ENCODE results near the gene ATP5F1D. TPM values are rescaled to one million over a fixed set of nuclear protein-coding genes. Genes with fewer than 3 reads are reported as not detected.

ATP5F1D gene
- total RNA-seq, 8 experiments from 2014 or later = 72.1 to 359 (median 83.5) TPM

DNA sequence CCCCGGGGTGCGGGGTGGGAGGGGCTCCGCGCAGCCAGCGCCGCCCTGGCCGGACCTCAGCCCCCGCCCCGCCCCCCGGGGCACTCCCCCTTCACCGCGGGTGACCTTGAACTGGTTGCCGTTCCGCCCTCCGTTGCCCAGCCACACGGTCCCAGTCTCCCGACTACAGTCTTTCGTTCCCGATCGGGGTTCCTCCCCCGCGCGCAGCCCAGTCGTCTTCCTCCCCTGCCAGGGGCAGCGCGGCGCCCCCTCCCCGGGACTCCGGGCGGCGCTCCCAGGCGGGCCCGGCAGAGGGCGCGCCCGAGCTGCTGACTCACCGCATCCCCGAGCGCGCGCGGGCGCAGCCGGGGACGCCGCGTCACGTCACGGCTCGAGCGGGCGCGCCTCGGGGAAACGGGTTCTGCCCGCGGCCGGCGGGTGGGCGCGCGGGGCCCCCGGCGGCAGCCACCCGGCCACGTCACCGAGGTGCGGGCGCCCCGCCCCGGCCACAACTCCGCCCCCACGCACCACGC is 7.3 kb downstream of the ATP5F1D start:
- WGBS, 10 experiments = no CpG with 5 or more reads among the region's 74 CpGs
- ATAC-seq (replicated peaks in 6 of 8) = peak; percentile 1 to 21 (median 6)
- Histone ChIP-seq H3K27ac (peak overlapping the region; percentile 98), H3K4me3 (peak overlapping the region; percentile 56 to 93 (median 65)), H3K4me1 (replicated peaks in 1 of 2) (peaks cover 30 to 49% of the 10 kb centered on the region in 2 donors)
- in situ Hi-C loops (cut with MboI; ENCODE audit: low pct_unique_long_range_greater_than_20kb in 2 of 9, low sequenced_read_pairs in 9 of 9, unreplicated experiment in 9 of 9) = no loop called here

DNA sequence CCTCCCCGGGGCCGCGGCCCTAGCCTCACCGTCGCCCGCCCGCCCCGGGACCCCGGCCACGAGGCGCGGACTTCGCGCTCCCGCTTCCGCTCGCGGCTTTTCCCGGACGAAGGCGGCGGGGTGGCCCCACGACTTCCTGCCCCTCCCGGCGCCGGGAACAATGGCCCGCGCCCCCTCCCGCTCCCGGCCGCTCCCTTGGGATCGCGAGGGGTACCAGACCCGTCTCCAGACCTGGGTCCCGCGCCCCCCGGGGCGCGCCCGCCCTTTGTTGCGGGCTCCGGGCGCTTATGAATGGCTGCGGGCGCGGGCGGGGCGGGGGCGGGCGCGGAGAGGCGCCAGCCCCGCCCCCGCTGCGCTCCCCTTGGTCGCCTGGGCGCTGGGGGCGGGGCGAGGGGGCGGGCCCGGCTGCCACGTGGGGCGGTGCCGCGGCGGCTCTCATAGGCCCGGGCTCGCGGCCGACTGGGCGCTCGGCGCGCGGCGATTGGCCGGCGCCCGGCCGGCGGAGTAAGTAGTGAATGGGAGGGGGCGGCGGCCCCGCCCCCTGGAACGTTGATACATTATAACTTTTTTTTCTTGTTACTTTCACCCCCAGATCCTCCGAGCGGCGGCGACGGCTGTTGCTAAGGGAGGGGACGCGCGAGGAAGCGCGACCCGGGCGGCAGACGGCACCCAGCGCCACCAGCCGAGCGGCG is 7.9 kb downstream of the ATP5F1D start:
- WGBS, 10 experiments = 1% methylated on average over 14 of the region's 102 CpGs; no CpG with 5 or more reads in 9 of the 10 experiments
- ATAC-seq (replicated peaks in 6 of 8) = peak; percentile 1 to 47 (median 30)
- in situ Hi-C loops (cut with MboI; ENCODE audit: low pct_unique_long_range_greater_than_20kb in 2 of 9, low sequenced_read_pairs in 9 of 9, unreplicated experiment in 9 of 9) = no loop called here
- Histone ChIP-seq H3K4me1 (replicated peaks in 1 of 2) (peaks cover 27 to 44% of the 10 kb centered on the region in 2 donors), H3K27ac (peak overlapping the region; percentile 98 to 99), H3K4me3 (peak overlapping the region; percentile 56 to 93 (median 65))

DNA sequence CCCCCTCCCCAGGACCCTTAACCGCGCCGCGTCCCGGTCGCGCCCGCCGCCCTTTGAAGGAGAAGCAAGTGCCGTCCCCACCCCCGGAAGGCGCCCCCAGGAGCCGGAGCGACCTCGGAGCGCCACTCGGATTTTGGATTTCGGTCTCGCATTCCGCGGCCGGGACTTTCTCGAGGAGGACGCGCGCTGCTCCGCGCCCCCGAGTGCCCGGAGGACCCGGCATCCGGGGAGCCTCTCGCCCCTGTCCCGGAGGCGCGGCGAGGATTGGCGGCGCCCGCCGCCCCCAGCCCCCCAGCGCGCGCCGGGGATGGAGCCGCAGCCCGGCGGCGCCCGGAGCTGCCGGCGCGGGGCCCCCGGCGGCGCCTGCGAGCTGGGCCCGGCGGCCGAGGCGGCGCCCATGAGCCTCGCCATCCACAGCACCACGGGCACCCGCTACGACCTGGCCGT is 8.5 kb downstream of the ATP5F1D start:
- no peak for ATAC-seq (replicated peaks in 6 of 8)
- WGBS, 10 experiments = 0% methylated on average over 1 of the region's 67 CpGs; no CpG with 5 or more reads in 9 of the 10 experiments
- Histone ChIP-seq H3K4me3 (peak overlapping the region; percentile 56 to 93 (median 65)), H3K4me1 (replicated peaks in 1 of 2) (peaks cover 21 to 38% of the 10 kb centered on the region in 2 donors), H3K27ac (peak overlapping the region; percentile 98 to 99)
- in situ Hi-C loops (cut with MboI; ENCODE audit: low pct_unique_long_range_greater_than_20kb in 2 of 9, low sequenced_read_pairs in 9 of 9, unreplicated experiment in 9 of 9) = no loop called here

DNA sequence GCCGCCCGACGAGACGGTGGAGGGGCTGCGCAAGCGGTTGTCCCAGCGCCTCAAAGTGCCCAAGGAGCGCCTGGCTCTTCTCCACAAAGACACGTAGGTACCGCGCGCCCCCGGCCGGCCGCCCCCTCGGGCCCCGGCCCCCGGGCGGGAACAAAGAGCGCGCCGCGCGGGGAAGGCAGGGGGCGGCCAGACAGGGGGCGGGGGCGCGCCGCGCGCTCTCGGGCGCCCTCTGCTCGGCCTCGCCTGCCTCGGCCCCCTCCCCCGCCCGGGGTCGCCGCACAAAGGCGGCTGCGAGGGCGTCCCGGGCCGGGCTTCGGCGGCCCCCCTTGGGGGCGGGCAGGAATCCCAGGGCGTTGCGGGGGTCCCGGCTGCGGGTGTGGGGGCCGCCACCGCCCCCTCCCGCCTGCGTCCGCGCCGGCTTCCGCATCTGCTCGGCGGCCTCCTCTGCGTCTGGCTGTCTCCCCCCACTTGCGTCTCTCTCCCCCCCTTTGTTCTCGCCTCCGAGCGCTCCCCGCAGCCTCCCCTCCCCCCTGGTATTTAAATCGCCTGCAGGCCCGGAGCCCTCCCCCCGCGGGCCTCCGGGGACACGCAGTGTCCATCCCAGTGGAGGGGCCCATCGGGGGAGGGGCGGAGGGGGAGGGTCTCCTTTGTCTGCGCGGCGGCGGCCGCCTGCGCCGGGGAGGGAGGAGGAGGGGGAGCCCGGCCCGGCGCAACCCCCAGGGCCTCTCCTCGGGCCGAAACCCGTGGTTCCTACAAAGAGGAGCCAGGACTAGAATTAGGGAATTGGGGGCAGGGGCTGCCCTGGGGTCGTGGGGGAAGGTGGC is 9.1 kb downstream of the ATP5F1D start:
- 0% methylated on average over 2 of the region's 90 CpGs; no CpG with 5 or more reads in 9 of the 10 experiments for WGBS, 10 experiments
- H3K27ac ChIP-seq = peak overlapping the region; percentile 98 to 99
- peak overlapping the region; percentile 56 to 93 (median 65) for H3K4me3 ChIP-seq
- ATAC-seq (replicated peaks in 6 of 8) = peak in 5 of 8 experiments; percentile 5 to 34 (median 28)
- peaks cover 20 to 32% of the 10 kb centered on the region in 2 donors for H3K4me1 ChIP-seq (replicated peaks in 1 of 2)
- in situ Hi-C loops (cut with MboI; ENCODE audit: low pct_unique_long_range_greater_than_20kb in 2 of 9, low sequenced_read_pairs in 9 of 9, unreplicated experiment in 9 of 9) = no loop called here

DNA sequence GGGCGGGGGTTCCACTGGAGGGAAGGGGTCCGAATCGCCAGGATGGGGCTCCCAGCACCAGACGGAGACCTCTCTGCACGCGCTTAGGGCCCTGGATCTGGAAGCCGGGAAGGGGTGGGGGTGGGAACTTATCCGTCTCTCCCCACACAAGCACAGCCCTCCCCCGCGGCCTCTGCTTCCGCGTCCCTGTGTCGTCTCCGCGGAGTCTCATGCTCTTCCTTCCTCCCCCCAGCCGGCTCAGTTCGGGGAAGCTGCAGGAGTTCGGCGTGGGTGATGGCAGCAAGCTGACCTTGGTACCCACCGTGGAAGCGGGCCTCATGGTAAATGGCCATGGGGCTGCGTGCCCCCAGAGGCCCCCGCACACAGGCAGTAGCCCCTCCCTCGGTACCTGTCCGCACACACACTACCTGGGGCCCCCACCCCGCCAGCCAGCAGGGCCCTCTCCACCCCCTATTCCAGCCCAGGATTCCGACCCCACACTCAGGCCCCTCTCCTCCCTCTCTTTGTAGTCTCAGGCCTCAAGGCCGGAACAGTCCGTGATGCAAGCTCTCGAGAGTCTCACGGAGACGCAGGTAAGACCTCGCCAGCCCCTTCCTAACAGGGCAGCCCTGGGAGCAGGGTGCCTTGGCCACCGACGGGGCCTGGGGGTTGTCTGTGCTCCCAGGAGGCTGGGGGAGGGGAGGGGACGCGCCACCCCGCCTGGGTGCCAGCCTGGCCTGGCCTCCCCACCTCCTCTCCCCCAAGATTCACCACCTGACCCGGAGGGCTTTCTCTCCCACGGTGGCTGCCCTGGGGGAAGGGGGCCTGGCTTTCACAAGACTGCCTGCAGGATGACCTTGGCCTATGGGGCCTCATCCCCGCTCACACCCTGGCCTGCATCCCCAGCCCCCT is 10.0 kb downstream of the ATP5F1D start:
- in situ Hi-C loops (cut with MboI; ENCODE audit: low pct_unique_long_range_greater_than_20kb in 2 of 9, low sequenced_read_pairs in 9 of 9, unreplicated experiment in 9 of 9) = no loop called here
- Histone ChIP-seq H3K27ac (peak overlapping the region; percentile 98 to 99), H3K4me3 (peak overlapping the region; percentile 56 to 93 (median 65)), H3K4me1 (replicated peaks in 1 of 2) (peaks cover 20 to 22% of the 10 kb centered on the region in 2 donors)
- ATAC-seq (replicated peaks in 6 of 8) = peak in 4 of 8 experiments; percentile 0
- WGBS, 10 experiments = no CpG with 5 or more reads among the region's 41 CpGs

DNA sequence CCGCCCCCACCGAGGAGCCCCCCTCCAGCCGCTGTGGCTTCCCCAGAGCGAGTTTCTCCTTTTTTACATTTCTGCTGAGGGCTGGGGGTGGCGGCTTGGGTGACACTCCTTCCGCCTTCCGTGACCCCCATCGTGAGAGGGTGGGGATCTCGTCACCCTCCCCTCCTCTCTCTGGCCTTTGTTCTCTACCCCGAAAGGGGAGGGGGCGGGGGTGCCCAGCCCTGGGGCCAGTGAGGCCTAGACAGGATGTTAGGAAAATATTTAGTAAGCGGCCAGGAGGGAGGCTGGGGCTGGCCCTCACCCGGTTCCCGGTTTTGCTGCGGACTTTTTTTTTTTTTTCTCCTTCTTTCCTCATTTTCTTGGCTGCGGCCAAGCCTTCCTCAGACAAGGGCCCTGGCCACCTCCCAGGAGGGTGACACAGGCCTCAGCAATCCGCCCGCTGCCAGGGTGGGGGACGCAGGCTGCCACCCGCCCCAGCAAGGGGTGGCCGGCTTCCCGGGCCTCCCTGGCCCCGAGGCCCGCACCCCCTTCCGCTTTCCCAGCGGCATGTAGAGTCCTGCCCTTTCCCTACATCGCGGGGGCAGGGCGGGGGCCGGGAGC is 10.8 kb downstream of the ATP5F1D start:
- Histone ChIP-seq H3K27ac (peak overlapping the region; percentile 98 to 99), H3K4me1 (replicated peaks in 1 of 2) (peaks cover 19 to 20% of the 10 kb centered on the region in 2 donors), H3K4me3 (peak overlapping the region; percentile 56 to 93 (median 65))
- peak in 5 of 8 experiments; percentile 0 to 6 (median 1) for ATAC-seq (replicated peaks in 6 of 8)
- in situ Hi-C loops (cut with MboI; ENCODE audit: low pct_unique_long_range_greater_than_20kb in 2 of 9, low sequenced_read_pairs in 9 of 9, unreplicated experiment in 9 of 9) = no loop called here
- no CpG with 5 or more reads among the region's 30 CpGs for WGBS, 10 experiments

DNA sequence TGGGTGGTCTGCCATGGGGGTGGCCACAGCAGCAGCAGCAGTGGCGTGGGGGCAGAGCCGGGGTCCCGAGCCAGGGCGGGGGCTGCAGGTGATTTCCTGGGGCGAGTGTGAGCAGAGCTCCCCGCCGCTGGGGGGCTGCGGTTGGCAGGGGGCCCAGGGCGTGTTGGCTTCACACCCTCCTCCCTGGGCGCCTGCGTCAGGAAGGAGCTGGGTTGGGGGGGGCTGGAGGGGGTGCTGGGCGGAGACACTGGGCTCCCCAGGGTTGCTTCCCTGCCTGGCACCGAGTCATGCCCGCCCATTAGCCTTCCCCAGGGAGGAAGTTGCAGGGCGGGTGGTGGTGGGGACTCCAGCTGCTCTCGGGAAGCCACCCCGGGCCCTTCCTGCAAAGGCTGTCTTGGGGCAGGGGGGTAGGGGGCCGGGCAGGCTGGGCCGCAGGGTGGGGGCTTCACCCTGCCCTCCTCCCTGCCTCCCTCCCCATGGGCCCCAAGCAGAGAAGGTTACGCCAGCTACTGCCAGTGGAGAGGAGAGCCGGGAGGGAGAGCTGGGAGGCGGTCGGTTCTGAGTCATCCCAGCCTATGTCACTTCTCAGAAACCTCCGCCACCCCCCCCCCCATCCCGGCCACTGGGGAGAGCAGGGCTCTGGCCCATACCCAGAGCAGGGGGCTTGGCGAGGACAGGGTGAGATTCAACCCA is 11.4 kb downstream of the ATP5F1D start:
- ATAC-seq (replicated peaks in 6 of 8) = peak; percentile 3 to 45 (median 36)
- peak overlapping the region; percentile 98 to 99 for H3K27ac ChIP-seq
- in situ Hi-C loops (cut with MboI; ENCODE audit: low pct_unique_long_range_greater_than_20kb in 2 of 9, low sequenced_read_pairs in 9 of 9, unreplicated experiment in 9 of 9) = no loop called here
- no CpG with 5 or more reads among the region's 26 CpGs for WGBS, 10 experiments
- H3K4me3 ChIP-seq = peak overlapping the region; percentile 56 to 93 (median 65)
- peaks cover 20 to 21% of the 10 kb centered on the region in 2 donors for H3K4me1 ChIP-seq (replicated peaks in 1 of 2)

DNA sequence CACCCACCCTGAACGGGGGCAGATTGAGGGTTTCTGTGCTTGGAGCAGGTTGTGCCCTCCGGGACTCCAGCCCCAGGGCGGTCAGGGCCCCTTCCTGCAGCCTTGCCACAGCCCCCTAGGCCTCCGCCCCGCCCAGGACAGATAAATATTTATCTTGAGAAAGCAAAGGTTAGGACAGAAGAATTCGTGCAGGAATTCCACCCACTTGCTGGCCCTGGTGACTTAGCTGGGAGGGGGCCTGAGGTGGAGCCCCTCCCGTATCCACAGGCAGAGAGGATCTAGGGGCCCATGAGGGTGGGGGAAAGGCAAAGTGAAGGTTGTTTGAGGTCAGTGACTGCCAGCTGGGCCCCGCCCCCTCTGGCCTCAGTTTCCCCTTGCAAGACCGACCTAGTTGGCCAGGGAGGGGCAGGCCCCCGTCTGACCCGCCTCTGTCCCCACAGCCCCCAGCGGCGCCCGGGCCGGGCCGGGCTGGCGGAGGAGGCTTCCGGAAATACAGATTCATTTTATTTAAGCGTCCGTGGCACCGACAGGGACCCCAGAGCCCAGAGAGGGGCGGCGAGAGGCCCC is 12.0 kb downstream of the ATP5F1D start:
- 0 to 88% (median 20%) methylated on average over 1 to 6 of the region's 23 CpGs; no CpG with 5 or more reads in 7 of the 10 experiments for WGBS, 10 experiments
- in situ Hi-C loops (cut with MboI; ENCODE audit: low pct_unique_long_range_greater_than_20kb in 2 of 9, low sequenced_read_pairs in 9 of 9, unreplicated experiment in 9 of 9) = no loop called here
- Histone ChIP-seq H3K4me1 (replicated peaks in 1 of 2) (peaks cover 18 to 20% of the 10 kb centered on the region in 2 donors), H3K4me3 (peak overlapping the region in 3 of 5 donors; percentile 59 to 93 (median 65)), H3K27ac (peak overlapping the region; percentile 98 to 99)
- peak in 3 of 8 experiments; percentile 0 to 4 (median 0) for ATAC-seq (replicated peaks in 6 of 8)

DNA sequence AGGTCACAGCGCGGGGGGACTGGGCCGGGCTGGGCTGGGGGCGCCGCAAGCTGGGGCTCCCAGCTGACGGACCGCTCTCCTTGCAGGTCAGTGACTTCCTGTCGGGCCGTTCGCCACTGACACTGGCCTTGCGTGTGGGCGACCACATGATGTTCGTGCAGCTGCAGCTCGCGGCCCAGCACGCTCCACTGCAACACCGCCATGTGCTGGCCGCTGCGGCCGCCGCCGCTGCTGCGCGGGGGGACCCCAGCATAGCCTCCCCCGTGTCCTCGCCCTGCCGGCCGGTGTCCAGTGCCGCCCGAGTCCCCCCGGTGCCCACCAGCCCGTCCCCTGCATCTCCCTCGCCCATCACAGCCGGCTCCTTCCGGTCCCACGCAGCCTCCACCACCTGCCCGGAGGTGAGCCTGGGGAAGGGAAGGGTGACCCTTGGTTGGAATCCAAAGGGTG is 12.6 kb downstream of the ATP5F1D start:
- Histone ChIP-seq H3K4me3 (no peak overlapping the region), H3K27ac (peak overlapping the region in 1 of 2 donors; percentile 98), H3K4me1 (replicated peaks in 1 of 2) (peaks cover 22 to 24% of the 10 kb centered on the region in 2 donors)
- in situ Hi-C loops (cut with MboI; ENCODE audit: low pct_unique_long_range_greater_than_20kb in 2 of 9, low sequenced_read_pairs in 9 of 9, unreplicated experiment in 9 of 9) = no loop called here
- no peak for ATAC-seq (replicated peaks in 6 of 8)
- 95% methylated on average over 9 of the region's 37 CpGs; no CpG with 5 or more reads in 9 of the 10 experiments for WGBS, 10 experiments

DNA sequence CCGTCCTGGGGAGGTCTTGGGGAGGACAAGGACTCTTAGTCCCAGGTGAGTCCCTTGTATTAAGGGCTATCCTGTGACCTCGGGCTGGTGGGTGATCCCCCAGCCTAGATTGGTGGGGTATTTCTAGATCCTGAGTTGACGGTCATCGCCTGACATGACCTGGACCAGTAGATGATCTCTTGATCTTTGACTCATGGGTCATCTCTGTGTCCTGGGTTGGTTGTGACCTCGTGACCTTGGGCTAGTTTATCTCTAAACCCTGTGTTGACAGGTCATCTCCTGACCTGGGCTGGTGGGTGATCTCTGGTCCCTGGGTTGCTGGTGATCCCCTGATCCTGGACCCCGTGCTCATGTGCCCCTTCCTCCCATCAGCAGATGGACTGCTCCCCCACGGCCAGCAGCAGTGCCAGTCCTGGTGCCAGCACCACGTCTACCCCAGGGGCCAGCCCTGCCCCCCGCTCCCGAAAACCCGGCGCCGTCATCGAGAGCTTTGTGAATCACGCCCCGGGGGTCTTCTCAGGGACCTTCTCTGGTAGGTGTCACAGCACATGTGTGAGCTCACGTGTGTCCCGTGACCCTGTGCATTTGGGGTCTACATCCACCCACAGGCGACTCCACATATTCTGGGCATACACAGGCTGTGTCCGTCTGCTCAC is 13.1 kb downstream of the ATP5F1D start:
- no peak overlapping the region for H3K4me3 ChIP-seq
- in situ Hi-C loops (cut with MboI; ENCODE audit: low pct_unique_long_range_greater_than_20kb in 2 of 9, low sequenced_read_pairs in 9 of 9, unreplicated experiment in 9 of 9) = no loop called here
- no peak overlapping the region for H3K27ac ChIP-seq
- H3K4me1 ChIP-seq (replicated peaks in 1 of 2) = peaks cover 27 to 30% of the 10 kb centered on the region in 2 donors
- WGBS, 10 experiments = 60 to 100% (median 100%) methylated on average over 1 to 2 of the region's 20 CpGs; no CpG with 5 or more reads in 7 of the 10 experiments
- no peak for ATAC-seq (replicated peaks in 6 of 8)

Measured in motor neuron (in vitro differentiated cells).